Renal pelvis (tissue), 4 donors: ENCODE measurements around the gene MED13L. TPM values are rescaled to one million over a fixed set of nuclear protein-coding genes. Genes with fewer than 3 reads are reported as not detected.
A peak's percentile ranks its signal among the peaks of the same experiment; 100 is the strongest.

Experiments used
- DNase-seq: peaks from one replicate; pipeline ENCODE4 v3.0.0-alpha.2; 2013
- polyA plus RNA-seq, 3 donors: library from polyadenylated mRNA; unstranded; fragments of 120-200 nt; gene quantifications; one replicate each; pipeline ENCODE4 v1.2.1, GENCODE V29; 2013; ENCODE audit not compliant: insufficient read length in 3 of 3

MED13L gene
- polyA plus RNA-seq, 3 donors = 65.7 to 81.3 (median 80.4) TPM

GRCh38 chr12:116024769-116025168 is 252.7 kb downstream of the MED13L start:
- no peak for DNase-seq

DNA sequence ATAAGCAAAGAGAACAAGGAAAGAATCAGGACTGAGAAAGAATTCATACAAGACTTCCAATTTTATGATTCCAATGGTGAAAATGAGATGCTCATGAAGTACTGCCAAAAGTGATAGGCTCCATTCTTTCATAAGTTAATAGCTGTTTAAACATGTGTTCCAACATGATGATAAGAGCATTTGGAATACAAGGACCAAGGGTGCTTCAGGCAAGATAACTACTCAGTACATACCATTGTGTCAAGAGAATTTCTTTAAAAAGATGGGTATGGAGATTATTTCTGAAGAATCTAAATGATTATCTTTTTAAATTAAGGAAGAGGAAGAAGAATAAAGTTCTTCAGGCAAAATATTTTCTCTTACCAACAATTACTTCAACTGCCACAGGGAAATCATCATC is 258.1 kb downstream of the MED13L start:
- no peak for DNase-seq

GRCh38 chr12:116018282-116018681 is 259.2 kb downstream of the MED13L start:
- DNase-seq = no peak

GRCh38 chr12:116015525-116015924 is 262.0 kb downstream of the MED13L start:
- no peak for DNase-seq

DNA sequence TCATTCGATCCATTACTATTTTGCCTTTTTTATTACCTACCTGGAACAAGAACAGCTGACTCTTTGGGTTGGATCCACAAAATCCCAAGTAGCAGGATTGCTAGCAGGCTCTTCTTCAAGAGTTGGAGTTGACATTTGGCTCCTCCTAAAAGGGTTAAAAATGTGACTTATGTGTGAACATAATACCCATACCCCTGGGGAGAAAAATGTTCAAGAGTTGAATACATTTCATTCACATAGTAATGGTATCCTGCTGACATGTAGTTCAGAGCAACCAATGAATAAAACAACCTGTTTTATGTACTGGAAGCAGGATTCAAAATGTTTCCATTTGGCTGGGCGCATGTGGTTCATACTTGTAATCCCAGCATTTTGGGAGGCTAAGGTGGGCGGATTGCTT is 264.7 kb downstream of the MED13L start:
- DNase-seq = no peak

DNA sequence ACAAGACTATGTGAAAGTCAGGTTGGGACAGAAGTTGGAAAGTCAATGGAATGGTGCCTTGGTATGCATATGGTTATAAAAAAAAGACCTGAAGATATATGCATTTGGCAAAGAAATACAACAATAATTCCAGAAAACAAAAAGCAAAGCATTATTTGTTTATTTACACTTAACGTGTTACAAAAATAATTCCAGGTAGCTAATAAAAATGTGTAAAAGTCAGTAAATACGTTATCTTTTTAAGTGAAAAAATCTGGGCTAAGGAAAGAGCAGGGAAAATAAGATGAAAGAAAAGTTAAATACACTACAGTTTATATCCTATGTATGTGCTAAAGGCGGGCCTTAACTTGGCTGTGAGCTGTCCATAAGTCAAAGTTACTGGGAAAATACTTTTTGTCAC is 266.3 kb downstream of the MED13L start:
- DNase-seq = no peak

- DNase-seq = no peak
Measured at GRCh38 chr12:116010467-116010866, 267.0 kb downstream of the MED13L start.

DNA sequence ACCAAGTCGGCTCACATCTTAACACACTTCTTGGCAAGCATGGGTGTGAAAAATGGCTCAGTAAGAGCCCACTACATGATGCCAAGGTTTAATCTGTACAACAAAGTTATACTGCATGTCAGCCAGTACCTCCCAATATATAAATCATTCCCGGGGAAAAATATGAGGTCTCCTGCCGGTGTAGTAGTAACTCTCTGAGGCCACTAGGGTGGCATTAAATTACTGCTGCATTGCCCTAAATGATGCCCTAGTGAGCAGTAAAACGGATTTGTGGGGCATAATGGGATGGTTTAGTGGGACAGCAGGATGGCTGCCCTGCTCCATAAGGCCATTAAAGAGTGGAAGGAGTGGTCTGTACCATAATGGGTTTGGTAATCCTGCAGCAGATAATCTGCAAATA is 267.7 kb downstream of the MED13L start:
- no peak for DNase-seq

DNA sequence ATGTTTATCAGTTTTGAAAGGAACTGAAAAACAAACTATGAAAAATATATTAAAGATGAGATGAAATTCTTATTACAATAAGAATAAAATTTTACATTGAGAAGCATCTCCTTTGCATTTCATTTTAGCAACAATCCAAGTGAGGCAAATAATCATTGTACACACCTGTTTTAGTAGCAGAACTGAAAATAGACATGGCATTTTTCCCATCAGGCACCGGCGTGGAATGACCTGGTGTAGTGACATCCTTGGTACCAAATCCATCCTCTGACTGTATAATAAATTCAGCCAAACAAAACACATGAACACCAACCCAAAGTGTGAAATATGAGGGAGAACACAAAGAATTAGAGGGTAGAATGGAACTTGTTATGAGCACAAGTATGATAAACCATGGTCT is 271.4 kb downstream of the MED13L start:
- DNase-seq = no peak

DNA sequence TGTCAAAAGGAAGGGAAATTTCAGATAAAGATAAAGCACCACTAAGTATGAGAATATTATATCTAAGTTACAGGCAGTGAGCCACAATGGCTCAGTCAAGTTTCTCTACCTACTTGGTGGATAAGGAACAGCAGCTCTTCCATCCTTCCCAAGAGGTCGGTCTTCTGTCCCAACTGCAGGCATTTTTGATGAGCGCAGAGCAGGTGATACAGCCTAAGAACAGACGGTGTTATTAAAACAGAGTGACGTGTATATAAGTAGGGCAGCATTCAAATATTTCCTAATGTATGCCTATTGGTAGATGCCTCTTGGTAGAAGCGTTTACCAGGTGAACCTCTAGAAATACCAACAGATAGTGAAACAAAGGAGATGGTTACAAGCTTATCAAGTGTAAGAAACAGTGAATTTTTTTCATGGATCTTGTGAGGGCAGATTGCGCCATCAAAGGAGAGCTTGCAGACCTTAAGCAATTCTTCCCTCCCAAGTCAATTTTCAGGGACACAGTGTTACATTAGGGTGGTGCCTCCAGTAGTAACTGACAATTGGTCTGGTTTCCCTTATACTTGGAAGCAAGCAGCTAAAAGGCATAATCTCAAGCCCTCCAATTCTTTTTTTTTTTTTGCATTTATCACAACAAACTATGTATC is 274.5 kb downstream of the MED13L start:
- no peak for DNase-seq

DNA sequence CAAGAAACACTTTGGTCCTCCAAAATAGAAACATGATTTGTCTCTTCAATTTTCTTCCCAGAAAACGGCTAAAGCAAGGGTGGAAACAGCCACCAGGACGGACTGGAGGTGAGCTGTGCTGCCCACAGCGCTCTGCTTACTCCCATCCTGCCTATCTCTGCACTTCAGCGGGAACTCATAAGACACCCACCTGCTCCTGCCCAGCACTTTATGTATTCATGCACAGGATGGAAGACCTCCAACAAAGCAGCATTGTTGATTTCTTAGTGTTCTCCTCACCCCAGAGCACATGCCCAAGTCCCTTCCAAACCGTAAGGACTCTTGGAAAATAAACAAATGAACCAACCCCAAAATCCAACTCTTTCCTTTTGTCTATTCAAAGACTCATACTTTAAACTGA is 277.2 kb downstream of the MED13L start:
- DNase-seq = no peak

DNA sequence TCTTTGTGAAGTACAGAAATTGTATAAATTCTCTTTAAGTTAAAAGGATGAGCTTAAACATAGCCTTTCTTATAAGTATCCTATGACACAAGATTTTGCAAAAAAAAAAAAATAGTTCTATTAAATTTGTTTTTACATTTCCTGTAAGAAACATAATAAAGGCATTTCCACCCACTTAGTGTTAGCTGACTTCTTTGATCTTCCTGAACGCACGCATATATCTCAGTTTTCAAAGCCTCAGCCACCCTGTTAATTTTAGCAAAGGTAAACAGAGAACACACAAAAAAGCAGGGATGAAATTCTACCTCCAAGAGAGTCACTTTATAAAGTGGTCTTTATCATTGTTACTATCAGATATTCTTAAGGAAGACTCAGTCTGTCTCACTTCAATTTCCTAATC is 277.9 kb downstream of the MED13L start:
- DNase-seq = no peak

DNA sequence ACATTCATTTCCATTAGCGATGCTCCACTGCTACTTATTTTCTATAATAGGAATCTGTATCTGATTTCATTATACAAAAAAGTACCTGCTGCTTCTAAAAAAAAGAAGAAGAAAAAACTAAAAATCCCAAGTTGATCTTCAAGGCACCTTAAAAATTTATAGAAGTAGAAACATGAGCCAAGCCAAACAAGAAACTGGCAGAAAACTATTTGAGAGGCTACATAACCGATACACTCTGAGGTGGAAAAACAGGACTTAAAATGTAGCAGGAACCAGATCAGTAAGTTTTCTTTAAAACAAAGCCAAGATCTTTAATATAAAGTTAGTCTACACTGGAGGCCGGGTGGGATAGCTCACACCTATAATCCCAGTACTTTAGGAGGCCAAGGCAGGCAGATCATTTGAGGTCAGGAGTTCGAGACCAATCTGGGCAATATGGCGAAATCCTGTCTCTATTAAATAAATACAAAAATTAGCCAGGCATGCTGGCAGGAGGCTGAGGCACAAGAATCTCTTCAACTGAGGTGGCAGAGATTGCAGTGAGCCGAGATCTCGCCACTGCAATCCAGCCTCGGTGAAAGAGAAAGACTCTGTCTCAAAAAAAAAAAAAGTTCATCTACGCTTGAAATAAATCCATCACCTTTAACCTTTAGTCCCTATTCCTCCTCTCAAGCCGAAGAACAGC is 278.6 kb downstream of the MED13L start:
- DNase-seq = no peak

DNA sequence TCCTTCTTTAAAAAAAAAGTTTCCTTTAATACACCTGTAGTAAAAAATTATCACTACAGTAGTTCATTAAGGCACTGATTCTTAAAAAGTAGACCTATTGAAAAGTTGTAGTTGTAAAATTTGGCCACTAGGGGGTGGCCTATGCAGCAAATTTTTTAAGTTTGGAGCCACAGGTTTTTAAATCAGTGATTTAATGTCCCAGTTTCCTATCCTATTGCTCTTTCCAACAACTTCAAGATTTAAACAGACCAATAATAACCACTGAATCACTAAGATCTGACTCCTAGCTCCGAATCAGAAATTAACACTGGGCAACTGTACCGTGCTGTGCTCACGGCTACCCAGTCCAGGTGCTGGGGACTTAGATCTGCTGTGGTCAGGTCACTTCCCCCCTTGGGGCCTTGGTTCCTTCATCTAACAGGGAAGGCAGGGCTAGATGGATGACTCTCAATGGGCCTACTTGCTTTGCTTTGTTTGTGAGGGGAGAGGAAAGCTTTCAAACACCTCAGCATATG is 279.3 kb downstream of the MED13L start:
- DNase-seq = peak; percentile 42

- DNase-seq = no peak
Measured at GRCh38 chr12:115993737-115994136, 283.8 kb downstream of the MED13L start.

- no peak for DNase-seq
Measured at GRCh38 chr12:115990241-115990640, 287.3 kb downstream of the MED13L start.

GRCh38 chr12:115988625-115989563 is 288.6 kb downstream of the MED13L start:
- DNase-seq = no peak

DNA sequence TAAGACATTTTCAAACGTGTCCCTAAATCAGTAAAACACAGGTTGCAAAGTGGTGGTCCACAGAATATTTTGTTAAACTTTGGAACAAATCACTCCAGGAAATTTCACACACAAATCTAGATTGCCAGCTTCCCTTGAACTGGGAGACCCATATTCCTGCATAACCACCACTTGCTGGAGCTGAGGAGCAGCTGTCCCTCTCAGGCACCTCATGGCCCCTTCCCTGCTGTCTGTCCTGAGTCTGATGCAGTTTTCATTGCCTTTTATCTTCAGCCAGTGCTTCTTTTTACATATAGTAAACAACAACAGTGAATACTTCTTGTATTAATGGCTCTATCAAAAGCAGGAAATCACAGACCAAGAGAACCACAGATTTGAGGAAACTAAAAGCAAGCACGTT is 289.3 kb downstream of the MED13L start:
- DNase-seq = no peak

DNA sequence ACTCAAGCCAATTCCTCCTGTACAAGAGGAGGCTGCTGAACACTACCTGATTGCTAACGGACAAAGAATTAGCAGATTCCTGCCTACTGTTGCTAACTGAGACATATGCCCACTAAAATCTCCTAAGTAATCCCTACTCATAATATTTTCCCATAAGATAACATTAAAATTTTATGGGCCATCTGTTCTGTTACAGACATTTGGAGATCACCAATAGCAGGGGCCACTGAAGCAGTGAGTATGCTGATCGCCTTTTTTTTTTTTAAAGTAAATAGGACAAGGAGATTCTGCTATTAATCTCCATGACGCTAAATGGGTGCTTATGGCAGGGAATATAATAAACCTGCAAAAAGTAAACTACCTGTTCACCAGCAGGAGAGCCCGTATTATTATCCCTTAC is 292.9 kb downstream of the MED13L start:
- DNase-seq = no peak

DNA sequence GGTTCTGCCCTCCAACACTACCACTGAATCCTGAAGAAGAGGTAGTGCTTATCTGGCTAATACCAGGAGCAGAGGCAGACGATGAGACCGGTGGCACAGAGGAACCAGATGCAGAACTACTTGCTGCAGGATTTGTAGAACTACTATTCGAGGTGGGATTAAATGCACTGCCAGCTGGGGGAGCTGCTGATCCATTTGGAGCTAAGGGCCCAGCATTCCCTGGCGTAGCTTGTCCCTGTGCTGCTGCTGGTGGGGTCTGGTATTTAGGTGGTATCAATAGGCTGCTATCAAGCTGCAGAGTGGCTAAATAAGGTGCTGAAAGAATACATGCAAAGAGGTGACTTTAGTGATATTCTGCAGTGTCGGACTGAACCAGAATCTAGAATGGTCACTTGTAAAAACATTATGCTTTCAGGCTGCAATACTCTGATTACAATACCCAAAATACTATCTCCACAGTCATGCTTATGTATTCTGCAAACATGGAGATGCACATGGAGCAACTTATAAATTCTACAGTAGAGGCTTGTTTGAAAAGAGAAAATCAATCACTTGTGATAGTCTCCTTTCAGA is 294.2 kb downstream of the MED13L start:
- DNase-seq = no peak

DNA sequence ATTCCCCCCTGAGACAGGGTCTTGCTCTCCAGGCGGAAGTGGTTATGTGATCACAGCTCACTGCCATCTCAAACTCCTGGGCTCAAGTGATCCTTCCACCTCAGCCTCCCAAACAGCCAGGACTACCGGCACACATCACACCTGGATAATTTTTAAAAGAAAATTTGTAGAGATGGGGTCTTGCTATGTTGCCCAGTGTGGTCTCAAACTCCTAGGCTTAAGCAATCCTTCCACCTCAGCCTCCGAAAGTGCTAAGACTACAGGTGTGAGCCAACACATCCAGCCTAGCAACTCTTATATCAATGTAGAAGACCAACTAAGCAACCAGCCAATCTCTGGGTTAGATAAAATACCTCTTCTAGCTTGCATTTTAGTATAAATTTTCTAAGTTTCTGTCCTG is 297.2 kb downstream of the MED13L start:
- no peak for DNase-seq

DNA sequence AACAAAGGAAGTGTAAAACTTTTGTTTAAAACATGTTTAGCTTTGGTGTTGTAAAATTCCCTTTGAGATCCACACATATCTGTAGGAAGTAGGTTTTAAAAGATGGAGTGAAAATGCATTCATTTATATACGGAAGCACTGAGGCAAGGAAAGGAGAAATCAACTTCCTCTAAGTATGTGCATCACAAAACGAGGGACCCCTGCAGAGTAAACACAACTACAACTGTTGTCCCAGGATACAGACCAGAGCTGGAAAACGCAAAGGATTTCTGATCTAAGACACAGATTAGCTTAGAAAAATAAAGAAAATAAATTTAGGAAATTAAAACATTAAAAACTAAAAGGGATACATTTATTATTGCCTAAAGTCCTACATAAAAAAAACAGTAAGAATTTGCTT is 297.6 kb downstream of the MED13L start:
- no peak for DNase-seq
